ENCODE results near the gene SH3GLB1. TPM values are rescaled to one million over a fixed set of nuclear protein-coding genes. Genes with fewer than 3 reads are reported as not detected.

SH3GLB1 gene
- total RNA-seq, 1 experiment from 2014 or later, result 47.6 TPM

GRCh38 chr1:86756062-86756406, 51.7 kb downstream of the SH3GLB1 start:
- CTCF ChIA-PET, result no interaction called here
- Histone ChIP-seq H3K27ac (no peak overlapping the region), H3K4me1 (replicated peaks; ENCODE audit: insufficient read depth) (peaks cover 13% of the 10 kb centered on the region), H2AFZ (no peak overlapping the region), H4K20me1 (ENCODE audit: insufficient read depth) (no peaks in the 10 kb centered on the region), H3K9me2 (ENCODE audit: insufficient read depth) (no peaks in the 10 kb centered on the region), H3K4me2 (no peak overlapping the region), H3K9me3 (ENCODE audit: insufficient read depth, low read depth) (no peaks in the 10 kb centered on the region), H3K79me2 (ENCODE audit: low read depth) (no peaks in the 10 kb centered on the region), H3K4me3 (no peak overlapping the region), H3F3A (ENCODE audit: insufficient read depth, low read depth) (no peaks in the 10 kb centered on the region), H3K36me3 (ENCODE audit: low read depth) (no peaks in the 10 kb centered on the region), H3K27me3 (ENCODE audit: insufficient read depth, low read depth) (no peaks in the 10 kb centered on the region)
- TF ChIP-seq EZH2 (IDR thresholded peaks at IDR 0.05; ENCODE audit: low read depth) (no peak), CTCF (conservative IDR thresholded peaks at IDR 0.05) (no peak)
- BruUV-seq (replicated peaks), result no TSS peak
- POLR2A ChIA-PET (ENCODE audit: unreplicated experiment), result no interaction called here
- no peak for DNase-seq
- intact Hi-C loops (cut with micrococcal nuclease; ENCODE audit: unreplicated experiment), result no loop called here

- ChIA-PET POLR2A (ENCODE audit: unreplicated experiment) (no interaction called here), CTCF (no interaction called here)
- Histone ChIP-seq H3K4me2 (no peak overlapping the region), H3K9me2 (ENCODE audit: insufficient read depth) (no peaks in the 10 kb centered on the region), H3F3A (ENCODE audit: insufficient read depth, low read depth) (no peaks in the 10 kb centered on the region), H4K20me1 (ENCODE audit: insufficient read depth) (no peaks in the 10 kb centered on the region), H3K27me3 (ENCODE audit: insufficient read depth, low read depth) (no peaks in the 10 kb centered on the region), H3K4me1 (replicated peaks; ENCODE audit: insufficient read depth) (peaks cover 13% of the 10 kb centered on the region), H3K4me3 (no peak overlapping the region), H3K27ac (no peak overlapping the region), H2AFZ (no peak overlapping the region), H3K79me2 (ENCODE audit: low read depth) (no peaks in the 10 kb centered on the region), H3K36me3 (ENCODE audit: low read depth) (no peaks in the 10 kb centered on the region), H3K9me3 (ENCODE audit: insufficient read depth, low read depth) (no peaks in the 10 kb centered on the region)
- no TSS peak for BruUV-seq (replicated peaks)
- TF ChIP-seq CTCF (conservative IDR thresholded peaks at IDR 0.05) (no peak), EZH2 (IDR thresholded peaks at IDR 0.05; ENCODE audit: low read depth) (no peak)
- intact Hi-C loops (cut with micrococcal nuclease; ENCODE audit: unreplicated experiment), result no loop called here
- no peak for DNase-seq
These were observed 53.1 kb downstream of the SH3GLB1 start for GRCh38 chr1:86757272-86757984.

GRCh38 chr1:86758570-86758969, 54.2 kb downstream of the SH3GLB1 start:
- H3K4me1 ChIP-seq (replicated peaks; ENCODE audit: insufficient read depth), result peaks cover 8% of the 10 kb centered on the region
- no peak overlapping the region for H3K4me2 ChIP-seq
- no peak overlapping the region for H3K4me3 ChIP-seq
- H3K27ac ChIP-seq, result no peak overlapping the region
- no peaks in the 10 kb centered on the region for H3K9me2 ChIP-seq (ENCODE audit: insufficient read depth)
- H3K9me3 ChIP-seq (ENCODE audit: insufficient read depth, low read depth), result no peaks in the 10 kb centered on the region
- no peaks in the 10 kb centered on the region for H3K79me2 ChIP-seq (ENCODE audit: low read depth)
- no TSS peak for BruUV-seq (replicated peaks)
- H2AFZ ChIP-seq, result no peak overlapping the region
- no peak for DNase-seq
- intact Hi-C loops (cut with micrococcal nuclease; ENCODE audit: unreplicated experiment), result no loop called here
- CTCF ChIA-PET, result no interaction called here
- POLR2A ChIA-PET (ENCODE audit: unreplicated experiment), result interaction anchor here (0.5 to 0.7 kb wide), 2 partner anchors 23 to 332 kb away, joined by 4 read pairs; no protein-coding TSS in a partner anchor
- TF ChIP-seq CTCF (conservative IDR thresholded peaks at IDR 0.05) (no peak), EZH2 (IDR thresholded peaks at IDR 0.05; ENCODE audit: low read depth) (no peak)
- no peaks in the 10 kb centered on the region for H3F3A ChIP-seq (ENCODE audit: insufficient read depth, low read depth)
- H4K20me1 ChIP-seq (ENCODE audit: insufficient read depth), result no peaks in the 10 kb centered on the region
- H3K27me3 ChIP-seq (ENCODE audit: insufficient read depth, low read depth), result no peaks in the 10 kb centered on the region
- H3K36me3 ChIP-seq (ENCODE audit: low read depth), result no peaks in the 10 kb centered on the region

All from PC-9 (cell line).